Pulmonary artery endothelial cell (primary cell): ENCODE results near the gene PRKCA. TPM values are rescaled to one million over a fixed set of nuclear protein-coding genes. Genes with fewer than 3 reads are reported as not detected.

Experiments used
- DNase-seq: peaks from one replicate; pipeline ENCODE4 v3.0.0-alpha.2; 2011; ENCODE audit warnings: low read depth, low spot score
- total RNA-seq: library from RNA; depleted of rRNA; stranded (reverse); fragments of >200 nt; gene quantifications from 2 replicates; pipeline ENCODE4 v1.2.3, GENCODE V29; 2014

The PRKCA gene
- total RNA-seq, 1 donor from 2014 or later: 10.8 TPM

DNA sequence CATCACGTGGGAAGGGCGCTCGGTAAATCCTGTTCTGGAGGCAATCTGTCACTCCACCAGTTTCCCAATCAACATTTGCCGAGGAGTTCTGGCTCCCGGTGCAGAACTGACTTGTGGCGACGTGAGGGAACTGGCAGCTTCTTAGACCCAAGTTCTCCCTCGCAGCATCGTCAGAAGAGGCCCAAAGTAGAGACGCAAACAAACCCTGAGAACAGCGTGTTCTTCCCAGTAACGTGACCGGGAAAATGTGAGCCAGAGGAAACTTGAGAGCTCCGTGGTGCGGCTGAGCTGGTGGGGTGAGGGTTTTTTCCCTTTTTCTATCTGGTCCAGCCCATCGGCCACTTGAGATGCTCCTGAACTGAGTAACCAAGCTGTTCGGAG lies 373.6 kb downstream of the PRKCA start:
- no peak for DNase-seq

DNA sequence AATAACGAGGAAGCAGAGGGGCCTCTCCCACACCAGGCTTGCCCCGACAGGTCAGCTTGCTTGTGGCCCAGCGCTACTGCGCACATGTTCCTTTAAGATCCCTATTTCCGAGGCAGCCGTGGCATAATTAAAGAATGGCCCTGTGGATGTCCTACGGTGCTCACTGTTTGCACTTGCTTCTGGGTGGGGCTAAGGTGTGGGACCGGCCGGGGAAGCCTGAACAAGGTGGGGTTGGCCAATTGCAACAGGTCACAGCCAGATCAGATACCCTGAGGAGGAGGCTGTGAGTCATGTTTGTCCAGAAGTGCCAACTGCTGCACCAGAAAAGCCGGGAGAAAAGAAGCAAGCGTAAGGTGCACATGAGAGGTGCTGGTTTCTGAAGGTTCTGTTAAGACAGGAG lies 374.0 kb downstream of the PRKCA start:
- DNase-seq: no peak

DNA sequence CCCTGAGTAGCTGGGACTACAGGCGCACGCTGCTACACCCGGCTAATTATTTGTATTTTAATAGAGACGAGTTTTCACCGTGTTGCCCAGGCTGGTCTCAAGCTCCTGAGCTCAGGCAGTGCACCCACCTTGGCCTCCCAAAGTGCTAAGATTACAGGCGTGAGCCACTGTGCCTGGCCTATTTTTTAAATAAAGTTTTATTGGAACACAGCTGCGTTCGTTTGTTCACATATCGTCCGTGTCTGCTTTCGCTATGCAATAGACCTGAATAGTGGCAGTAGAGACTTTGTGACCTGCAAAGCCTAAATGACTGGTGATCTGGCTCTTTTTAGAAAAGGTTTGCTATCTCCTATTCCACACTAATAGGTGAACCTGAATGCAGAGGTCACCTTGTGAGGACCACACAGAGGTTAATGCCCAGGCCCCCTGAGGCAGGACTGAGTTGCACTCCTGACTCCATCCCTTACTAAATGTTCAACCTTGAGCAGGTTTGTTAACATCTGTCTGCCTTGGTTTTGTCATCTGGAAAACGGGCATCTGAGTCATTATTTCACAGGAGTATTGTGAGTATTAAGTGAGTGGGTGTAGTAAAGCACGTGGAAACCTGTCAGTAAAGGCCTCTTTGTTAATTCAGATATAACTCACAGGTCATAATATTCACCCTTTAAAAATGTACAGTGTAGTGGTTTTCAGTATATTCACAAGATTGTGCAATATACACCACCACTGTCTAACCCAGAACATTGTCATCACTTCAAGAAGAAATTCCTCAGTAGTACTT lies 375.0 kb downstream of the PRKCA start:
- no peak for DNase-seq

DNA sequence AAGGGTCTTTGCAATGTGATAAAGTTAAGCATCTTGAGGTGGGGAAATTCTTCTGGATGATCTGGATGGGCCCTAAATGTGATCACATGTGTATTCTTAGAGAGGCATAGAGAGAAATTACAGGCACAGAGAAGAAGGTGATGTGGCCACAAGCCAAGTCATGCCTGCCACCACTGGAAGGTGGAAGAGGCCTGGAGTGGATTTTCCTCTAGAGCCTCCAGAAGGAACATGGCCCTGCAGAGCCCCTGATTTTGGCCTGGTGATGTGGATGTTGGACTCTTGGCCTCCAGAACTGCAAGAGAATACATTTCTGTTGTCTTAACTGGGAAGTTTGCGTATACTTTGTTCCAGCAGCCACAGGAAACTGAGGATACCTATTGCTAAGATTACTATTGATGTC lies 375.6 kb downstream of the PRKCA start:
- no peak for DNase-seq

DNA sequence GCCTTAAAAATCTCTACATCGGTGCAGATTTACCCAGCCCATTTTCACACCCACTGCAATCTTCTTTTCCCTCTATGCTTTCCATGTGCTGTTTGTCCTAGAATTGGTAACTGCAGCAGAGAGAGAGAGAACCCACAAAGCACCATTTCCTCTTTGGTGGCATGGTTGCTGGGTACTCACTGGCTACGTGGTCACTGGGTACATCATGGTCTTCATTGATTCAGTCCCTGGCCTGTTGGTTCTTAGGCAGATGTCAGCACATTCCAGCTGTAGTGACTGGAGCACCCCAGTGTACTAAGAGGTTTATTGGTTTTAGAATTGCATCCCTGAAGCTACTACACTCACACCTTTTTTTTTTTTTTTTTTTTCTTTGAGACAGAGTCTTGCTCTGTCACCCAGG lies 376.4 kb downstream of the PRKCA start:
- no peak for DNase-seq

DNA sequence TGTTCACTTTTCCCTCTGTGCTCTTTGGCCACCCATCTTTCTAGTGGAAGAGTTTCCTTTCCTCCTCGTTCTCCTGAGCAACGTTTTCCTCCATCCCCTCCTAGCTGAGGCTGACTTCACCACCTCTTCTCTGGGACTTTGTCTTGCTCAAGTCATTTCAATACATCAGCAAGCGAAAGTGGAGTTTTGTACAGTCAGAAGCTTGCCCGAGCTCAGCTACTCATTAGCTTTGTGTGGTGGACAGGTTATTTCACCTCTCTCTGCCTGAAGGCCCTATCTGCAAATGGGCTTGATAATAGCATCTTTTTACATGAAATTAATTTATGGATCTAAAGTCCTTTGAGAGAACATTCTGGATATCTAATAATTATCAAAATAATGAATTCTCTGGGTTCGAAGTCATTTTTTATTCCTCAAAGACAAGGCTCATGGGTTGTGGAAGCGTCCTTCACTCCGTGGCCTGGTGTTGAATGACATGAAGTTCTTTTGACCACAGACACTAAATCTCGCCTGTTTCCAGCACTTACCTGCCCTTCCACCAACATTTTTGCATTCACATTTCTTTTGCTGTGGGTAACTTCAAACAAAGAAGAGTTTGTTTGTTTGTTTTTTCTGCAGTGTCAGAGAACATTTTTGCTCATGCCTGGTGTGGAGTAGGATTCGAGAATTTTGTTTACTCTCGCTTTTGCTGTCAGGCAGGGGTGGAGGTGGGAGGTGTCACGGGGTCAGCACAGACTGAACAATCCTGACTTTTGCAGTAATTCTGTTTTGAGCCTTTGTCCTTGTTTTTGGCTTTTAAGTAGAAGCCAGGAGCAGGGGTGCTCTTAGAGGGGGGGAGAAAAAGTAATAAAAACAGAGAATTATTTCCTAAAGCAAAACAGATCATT lies 377.5 kb downstream of the PRKCA start:
- DNase-seq: no peak

DNA sequence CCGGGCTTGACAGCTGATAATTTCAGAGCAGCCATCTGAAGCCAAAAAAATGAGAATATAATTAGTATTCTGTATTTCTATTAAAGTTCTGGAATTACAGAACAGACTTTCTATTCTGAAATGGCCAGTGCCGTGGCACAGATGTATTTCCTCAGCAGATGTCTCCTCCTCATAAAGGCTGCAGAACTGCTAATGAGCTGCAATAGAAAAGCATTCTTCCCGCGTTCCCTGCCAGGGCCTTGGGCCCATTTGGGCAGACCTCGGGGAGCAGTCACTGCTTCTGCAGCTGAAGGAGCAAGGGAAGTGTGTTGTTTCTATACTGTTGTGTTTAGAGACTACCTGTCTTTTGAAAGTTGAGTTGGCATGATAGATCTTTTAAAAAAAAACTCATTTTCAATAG lies 379.9 kb downstream of the PRKCA start:
- no peak for DNase-seq

DNA sequence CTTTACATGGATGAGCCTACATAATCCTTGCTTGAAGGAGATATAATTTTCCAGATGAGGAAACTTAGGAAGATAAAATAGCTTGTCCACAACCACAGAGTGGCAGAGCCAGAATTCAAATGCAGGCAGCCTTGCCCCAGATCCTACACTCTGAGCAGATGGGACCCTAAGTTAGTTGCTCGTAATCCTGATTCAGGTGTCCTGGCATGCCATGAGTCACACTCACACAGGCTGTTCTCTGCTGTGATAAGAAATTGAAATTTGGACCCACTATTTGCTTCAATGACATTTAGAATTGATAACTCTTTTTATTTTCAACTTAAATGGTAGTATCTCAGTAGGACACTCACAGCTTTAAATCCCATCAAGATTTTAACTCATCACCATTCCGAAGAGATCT lies 381.8 kb downstream of the PRKCA start:
- DNase-seq: no peak

DNA sequence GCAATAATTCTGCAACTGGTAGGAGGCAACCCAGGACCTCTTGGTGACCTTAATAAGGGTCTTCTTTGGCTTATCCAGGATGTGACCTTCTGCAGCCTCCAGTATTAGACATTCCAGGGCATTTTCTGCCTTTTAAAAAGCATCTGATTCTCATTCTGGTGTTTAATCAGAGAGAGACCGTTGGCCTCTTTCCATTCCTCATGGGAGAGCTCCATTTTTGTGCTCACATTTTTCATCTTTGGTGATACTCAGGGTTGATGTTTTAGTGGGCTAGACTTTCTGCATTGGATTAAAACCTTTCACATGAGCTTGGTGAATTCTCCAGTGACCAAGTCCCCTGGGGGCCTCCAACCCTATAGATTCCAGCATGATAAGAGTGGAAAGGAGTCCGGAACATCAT lies 382.3 kb downstream of the PRKCA start:
- no peak for DNase-seq

DNA sequence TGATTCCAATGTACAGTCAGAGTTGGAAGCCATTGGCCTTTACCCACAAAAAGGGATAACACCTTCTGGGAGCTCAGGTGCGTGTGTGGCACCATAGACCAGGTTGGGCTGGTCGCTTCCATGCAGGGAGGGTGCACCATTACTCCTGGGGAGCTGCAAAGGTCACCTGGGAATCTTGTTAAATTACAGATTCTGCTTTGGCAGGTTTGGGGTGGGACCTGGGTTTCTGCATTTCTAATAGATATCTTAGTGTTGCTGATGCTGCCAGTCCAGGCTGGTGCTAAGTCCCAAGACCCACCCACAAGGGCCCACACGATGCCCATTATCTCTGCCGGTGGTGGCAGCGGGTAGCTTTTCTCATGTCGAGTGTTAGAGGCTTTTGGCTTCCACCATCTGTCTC lies 384.2 kb downstream of the PRKCA start:
- DNase-seq: no peak

DNA sequence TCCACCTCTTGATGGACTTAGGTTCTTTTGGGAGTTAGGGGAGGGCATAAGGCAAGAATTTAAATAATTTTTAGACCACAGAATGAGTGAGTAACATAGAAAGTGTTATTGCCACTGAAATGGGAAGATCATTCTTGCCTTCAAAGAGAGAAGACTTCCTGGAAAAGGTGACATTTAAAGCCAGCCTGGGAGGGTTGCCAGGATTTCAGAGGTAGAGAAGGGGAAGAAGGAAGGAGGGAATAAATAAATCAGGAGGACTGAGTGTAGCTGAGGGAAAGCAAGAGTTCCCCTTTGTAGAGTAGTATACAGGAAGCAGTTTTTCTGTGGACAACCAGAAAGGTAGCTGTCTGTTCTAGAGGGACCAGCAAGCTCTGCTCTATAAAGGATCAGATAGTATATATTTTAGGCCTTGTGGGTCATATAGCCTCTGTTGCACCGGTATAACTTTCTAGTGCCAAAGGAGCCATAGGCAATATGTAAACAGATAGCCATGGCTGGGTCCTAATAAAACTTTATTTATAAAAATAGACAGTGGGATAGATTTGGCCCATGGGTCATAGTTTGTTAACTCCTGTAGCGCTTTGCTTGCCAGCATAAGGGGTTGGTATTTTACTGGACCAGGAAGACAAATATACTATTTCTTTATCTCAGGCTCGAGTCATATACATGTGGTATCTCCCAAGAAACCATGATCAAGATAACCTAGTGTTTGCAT lies 385.3 kb downstream of the PRKCA start:
- no peak for DNase-seq

DNA sequence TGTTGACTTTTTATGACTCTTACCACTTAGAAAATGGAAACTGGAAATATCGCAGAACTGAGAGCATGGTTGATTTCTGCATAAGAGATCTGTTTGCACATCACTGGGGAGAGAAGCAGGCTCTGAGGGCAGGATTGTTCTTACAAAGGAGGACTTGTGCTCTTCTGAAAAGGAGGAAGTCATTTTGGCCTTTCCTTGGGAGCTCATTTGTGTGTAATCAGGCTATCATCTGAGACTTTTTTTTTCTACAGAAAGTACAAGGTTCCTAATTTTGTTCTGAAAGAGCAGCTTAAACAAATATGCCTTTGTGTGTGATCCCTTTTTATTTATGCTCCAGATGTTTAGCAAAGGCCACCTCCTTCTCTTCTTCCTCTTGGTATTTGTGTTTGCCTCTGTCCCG lies 386.8 kb downstream of the PRKCA start:
- no peak for DNase-seq

DNA sequence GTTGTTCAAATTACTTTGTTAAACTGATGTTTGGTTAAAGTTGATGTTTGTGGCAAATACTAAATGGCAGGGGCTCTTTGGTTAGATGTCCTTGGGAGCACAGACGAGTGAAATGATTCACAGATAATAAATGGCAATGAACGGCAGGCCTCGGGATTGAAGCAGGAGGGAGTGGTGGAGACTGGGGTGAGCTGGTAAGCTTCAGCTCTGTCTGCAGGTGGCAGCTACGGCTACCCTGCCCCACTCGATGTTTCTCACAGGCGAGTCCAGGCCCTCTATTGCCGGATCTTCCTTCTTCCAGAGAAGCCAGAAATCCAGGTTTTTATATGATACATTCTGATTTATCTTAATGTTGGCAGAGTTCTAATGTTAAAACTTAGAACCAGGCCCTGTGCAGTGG lies 387.8 kb downstream of the PRKCA start:
- no peak for DNase-seq

DNA sequence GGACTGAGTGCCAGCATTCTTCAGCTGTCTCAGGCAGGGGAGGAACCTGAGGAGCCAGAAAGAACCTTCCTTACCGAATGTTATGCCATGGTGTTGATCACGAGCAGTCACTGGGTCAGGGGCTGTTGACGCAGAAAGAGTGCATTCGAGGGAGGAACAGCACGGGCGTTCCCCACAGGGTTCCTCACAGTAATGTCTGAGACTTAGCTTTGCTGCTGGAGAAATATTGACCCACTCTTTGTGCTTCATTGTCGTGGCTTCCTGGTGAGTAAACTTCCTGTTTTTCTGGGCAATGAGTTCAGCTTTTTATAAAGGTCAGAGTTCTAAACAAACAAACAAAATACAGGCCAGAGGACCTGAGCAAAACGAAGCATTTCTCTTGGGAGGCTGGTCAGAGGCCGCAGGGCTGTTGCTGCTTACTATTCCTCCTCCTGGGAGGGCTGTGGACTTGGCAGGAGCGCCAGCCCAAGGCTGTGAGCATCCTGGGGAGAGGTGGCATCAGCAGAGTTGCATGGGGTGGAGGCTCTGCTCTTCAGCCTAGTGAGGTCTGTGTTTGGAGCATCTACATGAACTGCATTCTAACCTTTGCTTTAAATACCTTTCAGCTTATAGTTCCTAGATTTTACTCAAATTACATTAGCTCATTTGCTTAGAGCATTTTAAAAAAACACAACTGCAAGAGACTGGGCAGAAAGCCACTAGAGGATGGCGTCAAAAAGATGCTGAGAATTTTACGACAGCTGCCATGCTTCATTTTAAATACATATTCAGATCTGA lies 389.4 kb downstream of the PRKCA start:
- DNase-seq: peak; percentile 75

DNA sequence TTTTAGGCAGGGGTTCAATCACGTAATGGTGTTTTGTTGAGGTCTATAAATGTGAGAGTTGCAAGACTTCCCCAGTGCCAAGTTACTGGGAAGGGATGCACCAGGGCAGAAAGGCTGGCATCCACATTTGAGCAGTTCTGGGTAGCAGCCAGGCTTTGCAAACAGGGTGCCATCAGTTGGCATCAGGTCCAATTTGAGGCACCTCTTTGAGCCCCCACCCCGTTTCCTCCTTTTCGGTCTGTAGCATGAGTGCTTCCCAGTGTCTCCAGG lies 389.9 kb downstream of the PRKCA start:
- DNase-seq: no peak

DNA sequence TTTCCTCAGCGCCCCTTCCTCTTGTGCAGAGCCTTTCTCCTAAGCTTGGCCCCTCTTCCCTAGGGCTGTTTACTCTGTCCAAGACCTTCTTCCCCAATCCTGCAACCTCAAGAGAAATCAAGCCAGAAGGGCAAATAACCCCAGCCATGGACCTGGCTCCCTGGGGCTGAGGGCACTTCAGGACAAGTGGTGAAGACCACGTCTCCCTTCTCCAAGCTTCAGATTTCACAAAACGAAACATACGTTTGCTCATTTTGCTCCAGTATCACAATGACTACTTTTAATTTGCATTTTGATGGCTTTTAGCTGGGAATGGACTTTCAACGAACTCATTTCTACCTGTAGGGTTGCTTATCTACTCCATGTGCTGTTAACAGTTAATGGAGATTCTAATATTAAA lies 392.7 kb downstream of the PRKCA start:
- DNase-seq: no peak

DNA sequence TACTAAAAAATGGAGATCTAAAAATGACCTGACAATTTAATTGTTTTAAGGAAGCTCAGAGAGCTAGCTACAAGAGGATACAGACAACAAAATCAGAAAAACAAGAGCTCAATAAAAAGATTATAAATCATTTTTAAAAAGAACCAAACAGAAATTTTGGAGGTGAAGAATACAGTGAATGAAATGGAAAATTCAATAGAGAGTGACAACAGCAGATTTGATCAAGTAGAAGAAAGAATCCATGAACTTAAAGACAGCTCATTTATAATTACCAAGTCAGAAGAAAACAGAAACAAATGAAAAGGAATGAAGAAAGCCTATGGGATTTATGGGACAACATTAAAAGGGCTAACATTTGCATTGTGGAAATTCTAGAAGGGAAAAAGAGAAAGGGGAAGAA lies 395.9 kb downstream of the PRKCA start:
- DNase-seq: no peak

DNA sequence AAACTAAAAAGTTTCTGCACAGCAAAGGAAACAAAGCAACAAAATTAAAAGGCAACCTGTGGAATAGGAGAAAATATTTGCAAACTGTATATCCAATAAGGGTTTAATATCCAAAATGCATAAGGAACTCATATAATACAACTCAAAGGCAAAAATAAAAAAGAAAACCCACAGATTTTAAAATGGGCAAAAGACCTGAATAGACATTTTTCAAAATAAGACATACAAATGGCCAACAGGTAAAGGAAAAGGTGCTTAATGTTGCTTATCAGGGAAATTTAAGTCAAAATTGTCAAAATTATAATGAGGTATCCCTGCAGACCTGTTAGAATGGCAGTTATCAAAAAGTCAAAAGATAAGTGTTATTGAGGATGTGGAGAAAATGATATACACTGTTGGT lies 399.0 kb downstream of the PRKCA start:
- DNase-seq: no peak

DNA sequence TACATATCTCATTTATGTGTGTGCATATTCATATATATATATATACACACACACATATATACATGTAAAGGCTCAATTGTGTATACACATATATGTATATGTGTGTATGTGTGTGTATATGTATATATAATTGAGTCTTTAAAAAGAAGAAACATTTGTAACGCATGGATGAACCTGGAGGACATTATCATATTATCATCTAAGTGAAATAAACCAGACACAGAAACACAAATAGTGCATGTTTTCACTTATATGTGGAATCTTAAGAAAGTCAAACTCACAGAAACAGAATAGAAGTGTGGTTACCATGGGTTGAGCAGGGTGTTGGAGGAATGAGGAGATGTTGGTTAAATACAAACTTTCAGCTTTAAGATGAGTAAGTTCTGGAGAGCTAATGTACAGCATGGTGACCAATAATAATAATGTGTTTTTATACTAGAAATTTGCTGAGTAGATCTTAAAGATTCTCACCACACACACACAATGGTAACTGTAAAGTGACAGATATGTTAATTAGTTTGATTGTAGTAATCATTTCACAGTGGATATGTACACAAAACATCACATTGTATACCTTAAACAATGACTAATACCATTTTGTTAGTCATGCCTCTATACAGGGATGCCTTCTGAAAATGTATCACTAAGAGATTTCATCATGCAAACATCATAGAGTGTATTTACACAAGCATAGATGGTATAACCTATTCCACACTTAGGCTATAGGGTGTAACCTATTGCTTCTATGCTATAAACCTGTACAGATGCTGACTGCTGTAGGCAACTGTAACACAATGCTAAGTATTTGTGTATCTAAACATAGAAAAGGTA lies 399.9 kb downstream of the PRKCA start:
- no peak for DNase-seq

DNA sequence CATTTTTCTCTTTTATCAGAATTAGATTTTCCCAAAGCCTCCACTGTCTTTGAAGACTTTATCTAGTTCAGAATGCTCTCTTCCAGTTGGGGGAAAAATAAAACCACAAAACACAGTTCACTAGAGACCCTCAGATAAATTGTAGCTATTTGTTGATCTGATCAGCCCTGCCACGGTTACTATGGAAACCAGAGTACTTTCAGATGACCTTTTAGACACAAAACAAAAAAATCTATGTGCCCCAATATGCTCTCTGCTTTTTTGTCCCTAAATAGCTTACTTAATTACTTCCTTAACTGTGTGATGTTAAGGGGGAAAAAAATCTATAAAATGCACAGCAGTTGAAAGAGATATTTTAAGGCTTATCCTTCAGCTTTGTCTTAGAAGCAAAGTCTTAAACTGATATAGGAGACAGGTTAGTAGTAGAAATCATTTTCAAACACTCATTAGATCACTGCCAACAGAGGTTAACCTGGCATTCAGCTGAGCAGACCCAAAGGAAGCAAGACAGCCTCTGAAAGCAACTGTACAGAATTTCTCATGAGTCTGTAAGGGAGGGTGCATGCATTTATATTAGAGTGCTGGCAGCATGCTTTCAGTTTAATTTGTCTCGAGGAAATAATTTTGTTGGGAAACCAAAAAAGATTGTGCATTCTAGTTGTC lies 402.6 kb downstream of the PRKCA start:
- DNase-seq: no peak
